Measurements from ENCODE around the gene AICDA. TPM values are rescaled to one million over a fixed set of nuclear protein-coding genes. Genes with fewer than 3 reads are reported as not detected.

The AICDA gene
- total and polyA plus RNA-seq, 2 experiments from 2014 or later, result 0.31 TPM; not detected in 1

- TF ChIP-seq ZNF462 (CRISPR knock-in tag; IDR thresholded peaks at IDR 0.05), result no peak
- no peak for TF ChIP-seq POLR2AphosphoS5 (IDR thresholded peaks at IDR 0.05; ENCODE audit: low read depth)
- no peak for TF ChIP-seq STAT1 (IDR thresholded peaks at IDR 0.05; ENCODE audit: unreplicated experiment)
- TF ChIP-seq EZH2 (IDR thresholded peaks at IDR 0.05; ENCODE audit: low read depth, unreplicated experiment), result no peak
- TF ChIP-seq CREB1 (CRISPR knock-in tag; IDR thresholded peaks at IDR 0.05; ENCODE audit: low read depth), result no peak
- no peak for TF ChIP-seq EZH2phosphoT487 (IDR thresholded peaks at IDR 0.05; ENCODE audit: unreplicated experiment)
- TF ChIP-seq CTCF (conservative IDR thresholded peaks at IDR 0.05; ENCODE audit: low read depth in 2 of 2), result no peak
Measured at GRCh38 chr12:8581098-8581784, 31.4 kb downstream of the AICDA start (continued).

- Histone ChIP-seq H3K79me2 (replicated peaks; ENCODE audit: insufficient read depth) (no peaks in the 10 kb centered on the region), H2AFZ (no peak overlapping the region), H3F3A (replicated peaks; ENCODE audit: low read depth) (no peaks in the 10 kb centered on the region), H3K27me3 (ENCODE audit: insufficient read depth) (no peaks in the 10 kb centered on the region), H3K4me1 (ENCODE audit: insufficient read depth) (no peaks in the 10 kb centered on the region), H3K9me2 (ENCODE audit: insufficient read depth) (no peaks in the 10 kb centered on the region), H3K4me2 (no peak overlapping the region), H3K36me3 (ENCODE audit: insufficient read depth) (no peaks in the 10 kb centered on the region), H3K4me3 (no peak overlapping the region), H4K20me1 (replicated peaks; ENCODE audit: insufficient read depth) (no peaks in the 10 kb centered on the region), H3K27ac (ENCODE audit: low read depth) (no peak overlapping the region)
- Mint-ChIP-seq H3K27ac (no peak overlapping the region), H3K4me3 (no peak overlapping the region), H3K36me3 (ENCODE audit: low read depth) (no peaks in the 10 kb centered on the region), H3K27me3 (ENCODE audit: insufficient read depth, low read depth, poor library complexity) (peaks cover 6% of the 10 kb centered on the region), H3K9me3 (no peaks in the 10 kb centered on the region), H3K4me1 (no peaks in the 10 kb centered on the region)
- no peak for ATAC-seq
- no peak for DNase-seq (ENCODE audit: low spot score)
- TF ChIP-seq EZH2 (IDR thresholded peaks at IDR 0.05; ENCODE audit: low read depth, unreplicated experiment) (no peak), JUNB (IDR thresholded peaks at IDR 0.05; ENCODE audit: unreplicated experiment) (no peak), REST (IDR thresholded peaks at IDR 0.05; ENCODE audit: unreplicated experiment) (no peak), CTCF (conservative IDR thresholded peaks at IDR 0.05; ENCODE audit: low read depth in 2 of 2) (peak in 1 of 2 experiments; percentile 25; a peak in 1 of 4 replicates), ZNF114 (CRISPR knock-in tag; IDR thresholded peaks at IDR 0.05) (no peak)
Measured at GRCh38 chr12:8577879-8578278, 34.8 kb downstream of the AICDA start.

Measured in GM23338 (cell line).